Heart right ventricle (tissue), 16 donors: ENCODE results near the gene ETS1. TPM values are rescaled to one million over a fixed set of nuclear protein-coding genes. Genes with fewer than 3 reads are reported as not detected.

Source experiments
- ATAC-seq, 8 donors: fragments of 200-7000 bp; cut with Tn5 transposase; one replicate each; pipeline ENCODE4 v1.9.1; 2020; ENCODE audit warnings: mild to moderate bottlenecking in 8 of 8, moderate library complexity in 8 of 8, moderate number of reproducible peaks in 1 of 8
- DNase-seq, 2 donors: peaks; one replicate each; pipeline ENCODE4 v3.0.0-alpha.2; 2020
- H3K27ac ChIP-seq, 10 donors: fragments of 200-600 bp; sonication (generic) in 2 of 10; one replicate each; pipeline versions ENCODE4 v1.5.0 to v1.8.0; 2020 to 2022; ENCODE audit warnings: mild to moderate bottlenecking in 3 of 10
- H3K27me3 ChIP-seq, 7 donors: fragments of 200-600 bp; one replicate each; pipeline ENCODE4 v1.8.0; 2021 to 2022; ENCODE audit warnings: mild to moderate bottlenecking in 2 of 7
- H3K36me3 ChIP-seq, 9 donors: fragments of 200-600 bp; sonication (generic) in 1 of 9; one replicate each; pipeline versions ENCODE4 v1.5.0 to v1.8.0; 2020 to 2022; ENCODE audit warnings: mild to moderate bottlenecking in 2 of 9
- H3K4me1 ChIP-seq, 9 donors: fragments of 200-600 bp; sonication (generic) in 1 of 9; one replicate each; pipeline versions ENCODE4 v1.5.0 to v1.8.0; 2020 to 2022; ENCODE audit warnings: mild to moderate bottlenecking in 4 of 9
- H3K4me3 ChIP-seq, 10 donors: fragments of 200-600 bp; sonication (generic) in 2 of 10; one replicate each; pipeline versions ENCODE4 v1.5.0 to v1.8.0; 2020 to 2022; ENCODE audit warnings: mild to moderate bottlenecking in 7 of 10, moderate library complexity in 2 of 10
- H3K9me3 ChIP-seq, 11 donors: fragments of 200-600 bp in 10 of 11; sonication (generic) in 2 of 11; one replicate each; pipeline versions ENCODE4 v1.5.0 to v1.8.0; 2013 to 2022; ENCODE audit warnings: mild to moderate bottlenecking in 2 of 11, control low read depth in 1 of 11, moderate library complexity in 1 of 11
- WGBS, 2 donors: extraction: QIAGEN DNeasy Blood & Tissue Kit; methylation state at CpG; one replicate each; pipeline ENCODE4 v1.1.7; 2013; ENCODE audit warnings: inconsistent platforms in 1 of 2; 5-methylcytosine and 5-hydroxymethylcytosine counted together
- intact Hi-C, 10 donors: fragments of 100-400 bp; cut with DNase I; formaldehyde crosslinking; loops; one replicate each; pipeline versions ENCODE4 v1.11.1 to v1.14.2; 2022
- polyA plus RNA-seq, 2 donors: library from polyadenylated mRNA; stranded (reverse); fragments of 200-250 nt; gene quantifications; one replicate each; pipeline ENCODE4 v1.2.3, GENCODE V29; 2013
- total RNA-seq, 10 donors: library from RNA; stranded (reverse); fragmentation: NEBNext Ultra II Directional in 3 of 10; extraction: Animal tissue kit (Norgen Biotek cat#: 25700) in 3 of 10; gene quantifications; one replicate each; pipeline versions ENCODE4 v1.2.1 to v1.2.4, GENCODE V29; 2021 to 2023
- TF ChIP-seq, protein P1 (sequence below), 9 donors: fragments of 200-600 bp; sonication (generic) in 2 of 9; IDR thresholded peaks; one replicate each; pipeline versions ENCODE4 v1.5.0 to v1.8.0; 2021 to 2022; ENCODE audit warnings: antibody characterized with exemption in 9 of 9, mild to moderate bottlenecking in 5 of 9, moderate library complexity in 1 of 9
- donor health status: Arrhythmogenic right ventricular cardiomyopathy.
- donor health status: ischemic (EF 13 %, LVEDD 7.1; RV severe dilation, severe dysfunction).
- donor health status: healthy with polysubstance abuse.
- donor health status: DM: no; HTN: yes; CAD: no.
- donor health status: DM: no; HTN: no; CAD: no.
- donor health status: ischemic (EF 25% LVEDD 6.9; RV normal size, moderate dysfunction).
- donor health status: ischemic (EF 25% LVEDD 5.7; RV mildly dilated, moderate dysfunction).
- donor health status: healthy.
- donor health status: DM: yes; HTN: yes; CAD: no.
- donor health status: Ischemic cardiomyopathy.
- donor health status: ischemic (EF 35%, LVEDD 5.7; RV mildly dilated, moderate dysfunction).
- donor health status: nonischemic (EF 11% LVEDD 7.7; RV severe dilation, severe dysfunction).
- donor health status: DM: yes; HTN: yes; CAD: no.
- donor health status: PGD.
- donor health status: ischemic (EF 29% LVEDD 5.4; RV normal size, mild dysfunction).
- donor health status: nonischemic (EF 23%, LVEDD 6.1; RV moderate dilation, normal function).

The ETS1 gene
- total and polyA plus RNA-seq, 12 donors: 21.3 to 93.4 (median 50.7) TPM

DNA sequence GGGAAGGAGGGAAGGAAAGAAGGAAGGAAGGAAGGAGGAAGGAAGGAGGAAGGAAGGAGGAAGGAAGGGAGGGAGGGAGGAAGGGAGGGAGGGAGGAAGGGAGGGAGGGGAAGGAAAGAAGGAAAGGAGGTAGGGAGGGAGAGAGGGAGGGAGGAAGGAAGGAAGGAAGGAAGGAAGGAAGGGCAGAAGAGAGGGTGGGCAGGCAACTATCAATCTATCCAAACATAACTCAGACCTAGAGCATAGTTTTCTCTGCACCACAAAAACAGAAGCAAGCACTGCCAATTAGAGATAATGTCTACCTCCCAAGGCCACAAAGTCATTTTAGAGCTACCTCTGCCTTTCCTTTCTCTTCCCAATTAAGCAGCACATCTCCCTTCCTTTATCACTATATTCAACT lies 109.1 kb downstream of the ETS1 start:
- intact Hi-C loops: loop anchor here in 1 of 10 donors (10.0 kb wide), 1 partner anchor 46 kb away; no protein-coding TSS in a partner anchor
- Histone ChIP-seq H3K4me1 (peaks cover 24 to 100% (median 97%) of the 10 kb centered on the region in 9 donors), H3K27me3 (no peaks in the 10 kb centered on the region), H3K27ac (peak overlapping the region in 8 of 10 donors; percentile 30 to 79 (median 66)), H3K36me3 (peaks cover 0 to 94% (median 16%) of the 10 kb centered on the region in 9 donors), H3K4me3 (no peak overlapping the region), H3K9me3 (no peaks in the 10 kb centered on the region)
- ATAC-seq: no peak
- DNase-seq: no peak
- TF ChIP-seq, protein P1, sequence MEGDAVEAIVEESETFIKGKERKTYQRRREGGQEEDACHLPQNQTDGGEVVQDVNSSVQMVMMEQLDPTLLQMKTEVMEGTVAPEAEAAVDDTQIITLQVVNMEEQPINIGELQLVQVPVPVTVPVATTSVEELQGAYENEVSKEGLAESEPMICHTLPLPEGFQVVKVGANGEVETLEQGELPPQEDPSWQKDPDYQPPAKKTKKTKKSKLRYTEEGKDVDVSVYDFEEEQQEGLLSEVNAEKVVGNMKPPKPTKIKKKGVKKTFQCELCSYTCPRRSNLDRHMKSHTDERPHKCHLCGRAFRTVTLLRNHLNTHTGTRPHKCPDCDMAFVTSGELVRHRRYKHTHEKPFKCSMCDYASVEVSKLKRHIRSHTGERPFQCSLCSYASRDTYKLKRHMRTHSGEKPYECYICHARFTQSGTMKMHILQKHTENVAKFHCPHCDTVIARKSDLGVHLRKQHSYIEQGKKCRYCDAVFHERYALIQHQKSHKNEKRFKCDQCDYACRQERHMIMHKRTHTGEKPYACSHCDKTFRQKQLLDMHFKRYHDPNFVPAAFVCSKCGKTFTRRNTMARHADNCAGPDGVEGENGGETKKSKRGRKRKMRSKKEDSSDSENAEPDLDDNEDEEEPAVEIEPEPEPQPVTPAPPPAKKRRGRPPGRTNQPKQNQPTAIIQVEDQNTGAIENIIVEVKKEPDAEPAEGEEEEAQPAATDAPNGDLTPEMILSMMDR (IDR thresholded peaks at IDR 0.05): no peak

DNA sequence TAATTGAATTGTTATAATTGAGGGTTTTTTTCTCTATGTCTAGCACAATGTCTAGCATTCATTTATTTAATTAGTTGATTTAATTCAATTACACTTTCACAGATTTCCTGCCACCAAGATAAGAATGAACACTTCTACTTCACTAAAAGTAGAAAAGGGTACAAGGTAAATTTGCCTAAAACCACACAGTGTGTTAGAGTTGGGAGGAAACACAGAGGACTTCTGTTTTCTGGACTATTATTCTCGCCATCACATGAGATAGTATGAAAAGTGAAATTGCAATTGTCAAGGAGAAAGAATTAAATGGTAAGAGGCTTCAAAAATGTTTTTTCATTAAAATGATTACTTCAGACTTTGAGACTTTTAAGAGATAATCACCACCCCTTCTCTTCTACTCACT lies 109.5 kb downstream of the ETS1 start:
- intact Hi-C loops: loop anchor here in 1 of 10 donors (10.0 kb wide), 1 partner anchor 47 kb away; no protein-coding TSS in a partner anchor
- WGBS, 2 donors: 90 to 97% methylated on average over 1 of the region's 1 CpG
- Histone ChIP-seq H3K9me3 (no peaks in the 10 kb centered on the region), H3K4me3 (no peak overlapping the region), H3K36me3 (peaks cover 0 to 94% (median 18%) of the 10 kb centered on the region in 9 donors), H3K27me3 (no peaks in the 10 kb centered on the region), H3K4me1 (peaks cover 24 to 100% (median 97%) of the 10 kb centered on the region in 9 donors), H3K27ac (peak overlapping the region in 3 of 10 donors; percentile 28 to 79 (median 48))
- DNase-seq (no peak), ATAC-seq (no peak)
- TF ChIP-seq, protein P1 (IDR thresholded peaks at IDR 0.05): no peak

DNA sequence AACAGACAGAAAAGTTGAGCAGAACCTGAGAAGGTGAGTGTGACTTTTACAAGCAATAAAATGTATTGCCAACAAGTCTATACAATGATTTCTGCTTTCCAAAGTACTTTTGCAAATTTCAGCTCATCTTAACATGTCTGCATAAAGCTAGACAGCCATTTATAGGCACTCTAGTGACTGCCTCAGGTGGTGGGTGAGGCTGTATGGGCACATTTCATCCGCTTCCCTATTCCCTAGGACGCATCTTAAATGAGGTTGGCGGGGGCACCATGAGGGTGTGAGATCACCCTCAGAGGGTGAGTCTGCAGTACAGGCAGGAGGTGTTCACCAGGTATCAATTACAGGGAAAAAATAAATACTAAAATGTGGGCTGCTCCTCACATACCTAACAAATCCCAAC lies 110.1 kb downstream of the ETS1 start:
- Histone ChIP-seq H3K4me3 (no peak overlapping the region), H3K27ac (peak overlapping the region in 3 of 10 donors; percentile 28 to 79 (median 48)), H3K36me3 (peaks cover 0 to 94% (median 21%) of the 10 kb centered on the region in 9 donors), H3K9me3 (no peaks in the 10 kb centered on the region), H3K4me1 (peaks cover 29 to 100% (median 97%) of the 10 kb centered on the region in 9 donors), H3K27me3 (no peaks in the 10 kb centered on the region)
- 93 to 96% methylated on average over 3 of the region's 3 CpGs for WGBS, 2 donors
- ATAC-seq (no peak), DNase-seq (no peak)
- intact Hi-C loops: loop anchor here in 1 of 10 donors (10.0 kb wide), 1 partner anchor 48 kb away; no protein-coding TSS in a partner anchor
- TF ChIP-seq, protein P1 (IDR thresholded peaks at IDR 0.05): no peak

DNA sequence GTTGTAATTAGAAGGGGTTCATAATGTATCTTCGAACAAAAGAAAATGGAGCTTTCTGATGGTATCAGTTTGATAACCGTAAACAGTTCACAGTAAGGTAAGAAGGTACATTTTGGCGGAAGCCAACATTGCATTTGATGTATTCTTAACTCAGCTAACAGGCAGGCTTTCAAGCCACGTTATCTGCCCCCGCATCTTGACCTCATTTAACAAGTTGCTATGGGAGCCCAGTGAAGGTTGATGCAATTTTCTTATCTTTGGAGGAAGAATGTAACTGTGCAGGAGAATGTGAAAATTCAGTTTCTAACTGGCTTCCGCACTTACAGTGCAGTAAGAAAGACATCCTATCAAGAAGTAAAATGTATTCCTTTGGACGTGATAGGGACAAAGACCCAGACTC lies 110.6 kb downstream of the ETS1 start:
- H3K4me1 ChIP-seq: peaks cover 32 to 100% (median 97%) of the 10 kb centered on the region in 9 donors

More for the DNA sequence above, 110.6 kb downstream of the ETS1 start:
- H3K36me3 ChIP-seq: peaks cover 0 to 93% (median 25%) of the 10 kb centered on the region in 9 donors
- H3K9me3 ChIP-seq: no peaks in the 10 kb centered on the region
- ATAC-seq: no peak
- 71 to 80% methylated on average over 7 of the region's 7 CpGs for WGBS, 2 donors
- H3K4me3 ChIP-seq: no peak overlapping the region
- H3K27me3 ChIP-seq: no peaks in the 10 kb centered on the region
- intact Hi-C loops: loop anchor here in 1 of 10 donors (10.0 kb wide), 1 partner anchor 48 kb away; no protein-coding TSS in a partner anchor
- H3K27ac ChIP-seq: peak overlapping the region in 4 of 10 donors; percentile 10 to 79 (median 38)
- TF ChIP-seq, protein P1 (IDR thresholded peaks at IDR 0.05): no peak
- DNase-seq: no peak
